ENCODE results near the gene FBXO28. TPM values are rescaled to one million over a fixed set of nuclear protein-coding genes. Genes with fewer than 3 reads are reported as not detected.

Gene FBXO28
- polyA plus RNA-seq, 1 of the 3 experiments (the other 2 are of a cell fraction), result 8.1 TPM

DNA sequence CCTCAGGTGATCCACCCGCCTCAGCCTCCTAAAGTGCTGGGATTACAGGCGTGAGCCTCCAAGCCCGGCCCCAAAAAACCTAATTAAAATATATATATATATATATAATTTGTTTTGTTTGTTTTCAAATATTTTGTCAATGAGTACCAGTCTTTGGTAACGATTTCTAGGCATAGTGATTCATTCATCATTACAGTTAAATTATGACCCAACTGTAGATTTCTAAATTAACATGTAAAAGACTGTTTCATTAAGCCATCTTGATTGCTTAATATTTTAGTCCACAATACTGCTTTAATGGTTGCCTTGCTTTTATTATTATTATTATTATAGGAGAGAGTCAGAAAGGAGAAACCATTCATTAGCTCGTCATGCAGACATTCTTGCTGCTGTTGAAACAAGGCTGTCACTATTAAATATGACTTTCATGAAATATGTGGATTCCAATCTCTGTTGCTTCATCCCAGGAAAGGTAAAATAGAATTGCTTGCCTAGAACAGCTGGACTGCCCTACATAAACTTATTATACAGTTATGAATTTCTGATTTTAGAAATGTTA, 19.9 kb downstream of the FBXO28 start:
- peaks cover 9% of the 10 kb centered on the region for H3F3A ChIP-seq (replicated peaks; ENCODE audit: insufficient read depth)
- TF ChIP-seq YY1 (IDR thresholded peaks at IDR 0.05; ENCODE audit: low read depth) (no peak), JUND (IDR thresholded peaks at IDR 0.05) (no peak), NRF1 (IDR thresholded peaks at IDR 0.05; ENCODE audit: low read depth, low read length) (no peak)
- TF ChIP-seq, protein P1, sequence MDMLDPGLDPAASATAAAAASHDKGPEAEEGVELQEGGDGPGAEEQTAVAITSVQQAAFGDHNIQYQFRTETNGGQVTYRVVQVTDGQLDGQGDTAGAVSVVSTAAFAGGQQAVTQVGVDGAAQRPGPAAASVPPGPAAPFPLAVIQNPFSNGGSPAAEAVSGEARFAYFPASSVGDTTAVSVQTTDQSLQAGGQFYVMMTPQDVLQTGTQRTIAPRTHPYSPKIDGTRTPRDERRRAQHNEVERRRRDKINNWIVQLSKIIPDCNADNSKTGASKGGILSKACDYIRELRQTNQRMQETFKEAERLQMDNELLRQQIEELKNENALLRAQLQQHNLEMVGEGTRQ (IDR thresholded peaks at IDR 0.05; ENCODE audit: borderline replicate concordance, low read depth, low read length), result no peak
- TF ChIP-seq, protein P2, sequence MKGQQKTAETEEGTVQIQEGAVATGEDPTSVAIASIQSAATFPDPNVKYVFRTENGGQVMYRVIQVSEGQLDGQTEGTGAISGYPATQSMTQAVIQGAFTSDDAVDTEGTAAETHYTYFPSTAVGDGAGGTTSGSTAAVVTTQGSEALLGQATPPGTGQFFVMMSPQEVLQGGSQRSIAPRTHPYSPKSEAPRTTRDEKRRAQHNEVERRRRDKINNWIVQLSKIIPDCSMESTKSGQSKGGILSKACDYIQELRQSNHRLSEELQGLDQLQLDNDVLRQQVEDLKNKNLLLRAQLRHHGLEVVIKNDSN (IDR thresholded peaks at IDR 0.05; ENCODE audit: borderline replicate concordance, low read depth), result no peak
- H3K9ac ChIP-seq, result no peak overlapping the region
- peaks cover 11% of the 10 kb centered on the region for H3K9me3 ChIP-seq
- peaks cover 27% of the 10 kb centered on the region for H3K79me2 ChIP-seq (ENCODE audit: insufficient read depth)
- H3K27me3 ChIP-seq (ENCODE audit: insufficient read depth), result no peaks in the 10 kb centered on the region
- no peak overlapping the region for H3K4me3 ChIP-seq (ENCODE audit: low read depth in 2 of 2, low read length in 1 of 2)
- H3K9me2 ChIP-seq, result no peaks in the 10 kb centered on the region
- H2AFZ ChIP-seq (ENCODE audit: low read depth), result no peak overlapping the region
- H4K20me1 ChIP-seq (ENCODE audit: insufficient read depth), result peaks cover 5% of the 10 kb centered on the region; the same call in 1 of the 2 replicates
- H3K36me3 ChIP-seq (replicated peaks in 1 of 2; ENCODE audit: control insufficient read depth in 1 of 2, insufficient read depth in 2 of 2, low read length in 1 of 2), result peaks cover 38 to 58% of the 10 kb centered on the region in 2 experiments
- H3K4me2 ChIP-seq, result no peak overlapping the region
- H3K4me1 ChIP-seq (ENCODE audit: control insufficient read depth in 1 of 2, insufficient read depth in 2 of 2, low read depth in 1 of 2, low read length in 1 of 2), result no peaks in the 10 kb centered on the region
- WGBS (ENCODE audit: low lambda C conversion rate), result 86% methylated on average over 5 of the region's 5 CpGs
- CTCF ChIA-PET, result interaction anchor here (1.4 kb wide), 1 partner anchor 19 kb away, joined by 7 read pairs; no protein-coding TSS in a partner anchor
- DNase-seq, result no peak
- POLR2A ChIA-PET, result no interaction called here
- no peak overlapping the region for H3K27ac ChIP-seq (ENCODE audit: low read depth in 2 of 2, low read length in 1 of 2)

DNA sequence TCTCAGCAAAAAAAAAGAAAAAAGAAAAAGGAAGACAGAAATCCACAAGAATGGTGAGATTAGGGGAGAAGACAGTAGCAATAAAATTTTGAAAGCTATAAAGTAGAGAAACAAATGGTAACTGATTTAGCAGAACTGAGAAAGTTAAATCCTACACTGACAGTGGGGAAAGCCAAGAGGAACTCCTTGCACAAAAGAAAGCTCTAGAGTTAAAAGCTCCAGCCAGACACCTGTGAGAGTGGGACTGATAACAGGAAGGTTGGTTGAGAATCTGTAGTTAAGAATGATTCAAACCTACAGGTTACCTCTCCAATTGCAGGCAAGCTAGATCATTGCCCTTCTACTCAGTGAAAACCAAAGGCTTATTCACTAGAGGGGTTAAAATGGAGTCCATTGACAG, 23.6 kb downstream of the FBXO28 start:
- TF ChIP-seq EZH2phosphoT487 (IDR thresholded peaks at IDR 0.05; ENCODE audit: borderline replicate concordance, low read depth), result no peak
- TF ChIP-seq MEF2A (IDR thresholded peaks at IDR 0.05; ENCODE audit: borderline replicate concordance, low read depth), result no peak
- TF ChIP-seq, protein P3, sequence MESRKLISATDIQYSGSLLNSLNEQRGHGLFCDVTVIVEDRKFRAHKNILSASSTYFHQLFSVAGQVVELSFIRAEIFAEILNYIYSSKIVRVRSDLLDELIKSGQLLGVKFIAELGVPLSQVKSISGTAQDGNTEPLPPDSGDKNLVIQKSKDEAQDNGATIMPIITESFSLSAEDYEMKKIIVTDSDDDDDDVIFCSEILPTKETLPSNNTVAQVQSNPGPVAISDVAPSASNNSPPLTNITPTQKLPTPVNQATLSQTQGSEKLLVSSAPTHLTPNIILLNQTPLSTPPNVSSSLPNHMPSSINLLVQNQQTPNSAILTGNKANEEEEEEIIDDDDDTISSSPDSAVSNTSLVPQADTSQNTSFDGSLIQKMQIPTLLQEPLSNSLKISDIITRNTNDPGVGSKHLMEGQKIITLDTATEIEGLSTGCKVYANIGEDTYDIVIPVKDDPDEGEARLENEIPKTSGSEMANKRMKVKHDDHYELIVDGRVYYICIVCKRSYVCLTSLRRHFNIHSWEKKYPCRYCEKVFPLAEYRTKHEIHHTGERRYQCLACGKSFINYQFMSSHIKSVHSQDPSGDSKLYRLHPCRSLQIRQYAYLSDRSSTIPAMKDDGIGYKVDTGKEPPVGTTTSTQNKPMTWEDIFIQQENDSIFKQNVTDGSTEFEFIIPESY (IDR thresholded peaks at IDR 0.05; ENCODE audit: borderline replicate concordance, low read depth), result no peak
- TF ChIP-seq, protein P4, sequence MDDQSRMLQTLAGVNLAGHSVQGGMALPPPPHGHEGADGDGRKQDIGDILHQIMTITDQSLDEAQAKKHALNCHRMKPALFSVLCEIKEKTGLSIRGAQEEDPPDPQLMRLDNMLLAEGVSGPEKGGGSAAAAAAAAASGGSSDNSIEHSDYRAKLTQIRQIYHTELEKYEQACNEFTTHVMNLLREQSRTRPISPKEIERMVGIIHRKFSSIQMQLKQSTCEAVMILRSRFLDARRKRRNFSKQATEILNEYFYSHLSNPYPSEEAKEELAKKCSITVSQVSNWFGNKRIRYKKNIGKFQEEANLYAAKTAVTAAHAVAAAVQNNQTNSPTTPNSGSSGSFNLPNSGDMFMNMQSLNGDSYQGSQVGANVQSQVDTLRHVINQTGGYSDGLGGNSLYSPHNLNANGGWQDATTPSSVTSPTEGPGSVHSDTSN (IDR thresholded peaks at IDR 0.05), result no peak
- TF ChIP-seq RCOR1 (IDR thresholded peaks at IDR 0.05; ENCODE audit: low read length), result no peak
- no peak for TF ChIP-seq RFX5 (IDR thresholded peaks at IDR 0.05; ENCODE audit: low read length)
- TF ChIP-seq JUND (IDR thresholded peaks at IDR 0.05), result no peak
- TF ChIP-seq FOXM1 (IDR thresholded peaks at IDR 0.05; ENCODE audit: low read depth), result no peak
- TF ChIP-seq MXI1 (IDR thresholded peaks at IDR 0.05; ENCODE audit: low read depth, low read length), result no peak
- TF ChIP-seq TCF12 (IDR thresholded peaks at IDR 0.05), result no peak
- Histone ChIP-seq H3K79me2 (ENCODE audit: insufficient read depth) (no peaks in the 10 kb centered on the region; the same call in 1 of the 2 replicates), H3K4me2 (no peak overlapping the region), H3F3A (replicated peaks; ENCODE audit: insufficient read depth) (peaks cover 5% of the 10 kb centered on the region), H4K20me1 (ENCODE audit: insufficient read depth) (no peaks in the 10 kb centered on the region), H3K36me3 (replicated peaks in 1 of 2; ENCODE audit: control insufficient read depth in 1 of 2, insufficient read depth in 2 of 2, low read length in 1 of 2) (peaks cover 25 to 48% of the 10 kb centered on the region in 2 experiments), H3K27me3 (ENCODE audit: insufficient read depth) (no peaks in the 10 kb centered on the region), H3K9me3 (no peaks in the 10 kb centered on the region), H3K9ac (no peak overlapping the region), H3K9me2 (no peaks in the 10 kb centered on the region), H3K4me3 (ENCODE audit: low read depth in 2 of 2, low read length in 1 of 2) (no peak overlapping the region), H3K27ac (ENCODE audit: low read depth in 2 of 2, low read length in 1 of 2) (no peak overlapping the region), H2AFZ (ENCODE audit: low read depth) (no peak overlapping the region), H3K4me1 (ENCODE audit: control insufficient read depth in 1 of 2, insufficient read depth in 2 of 2, low read depth in 1 of 2, low read length in 1 of 2) (no peaks in the 10 kb centered on the region)
- ChIA-PET CTCF (interaction anchor here (1.5 kb wide), 1 partner anchor 12 kb away, joined by 3 read pairs; no protein-coding TSS in a partner anchor), POLR2A (no interaction called here)
- no peak for DNase-seq

Measured in SK-N-SH (cell line).